Small intestine (tissue), 7 donors: ENCODE data around the gene FMO2. TPM values are rescaled to one million over a fixed set of nuclear protein-coding genes. Genes with fewer than 3 reads are reported as not detected.

Experiments
- DNase-seq, 2 donors: peaks; one replicate each; pipeline versions ENCODE4 v3.0.0 to v3.0.0-alpha.2; 2013
- FAIRE-seq: peaks from 2 replicates; lab custom pipeline; 2012; peaks lifted over from hg19 to GRCh38; lab: Jason Lieb, UNC
- H3K27ac ChIP-seq, 3 donors: one replicate each; pipeline ENCODE4 v1.5.1; 2013; ENCODE audit warnings: low read length in 2 of 3, mild to moderate bottlenecking in 2 of 3, control low read depth in 1 of 3, inconsistent platforms in 1 of 3, low read depth in 1 of 3, moderate library complexity in 1 of 3
- H3K27me3 ChIP-seq, 3 donors: one replicate each; pipeline ENCODE4 v1.6.1; 2013; ENCODE audit warnings: low read length in 3 of 3, inconsistent platforms in 1 of 3; ENCODE audit not compliant: control insufficient read depth in 3 of 3, insufficient read depth in 3 of 3
- H3K36me3 ChIP-seq, 3 donors: one replicate each; pipeline ENCODE4 v1.6.1; 2013; ENCODE audit warnings: low read length in 3 of 3, inconsistent platforms in 1 of 3, low read depth in 1 of 3, mild to moderate bottlenecking in 1 of 3, moderate library complexity in 1 of 3; ENCODE audit not compliant: control insufficient read depth in 3 of 3, insufficient read depth in 2 of 3
- H3K4me1 ChIP-seq, 3 donors: one replicate each; pipeline ENCODE4 v1.6.1; 2013; ENCODE audit warnings: low read length in 2 of 3, inconsistent platforms in 1 of 3, low read depth in 1 of 3, mild to moderate bottlenecking in 1 of 3, moderate library complexity in 1 of 3; ENCODE audit not compliant: control insufficient read depth in 3 of 3, insufficient read depth in 2 of 3
- H3K4me3 ChIP-seq, 3 donors: one replicate each; pipeline ENCODE4 v1.5.1; 2013; ENCODE audit warnings: low read length in 3 of 3, control low read depth in 1 of 3, inconsistent platforms in 1 of 3, low read depth in 1 of 3, mild to moderate bottlenecking in 1 of 3, moderate library complexity in 1 of 3
- H3K9me3 ChIP-seq, 2 donors: one replicate each; pipeline ENCODE4 v1.6.1; 2013; ENCODE audit warnings: low read depth in 1 of 2, low read length in 1 of 2; ENCODE audit not compliant: control insufficient read depth in 2 of 2, insufficient read depth in 1 of 2
- WGBS, 3 donors: extraction: QIAGEN DNeasy Blood & Tissue Kit; methylation state at CpG; one replicate each; pipeline ENCODE4 v1.1.7; 2013; 5-methylcytosine and 5-hydroxymethylcytosine counted together
- polyA plus RNA-seq, 4 donors: library from polyadenylated mRNA; stranded (reverse) in 3 of 4; unstranded in 1 of 4; fragments of 200-250 nt in 3 of 4; fragments of 120-200 nt in 1 of 4; gene quantifications; one replicate each; pipeline versions ENCODE4 v1.2.1 to v1.2.3, GENCODE V29; 2013
- donor health status: healthy with polysubstance abuse.
- donor health status: control.
- donor health status: control.
- donor health status: Bipolar disorder and iron deficiency.
- donor health status: healthy.

The FMO2 gene
- polyA plus RNA-seq, 4 donors = 0.06 to 1.6 (median 0.65) TPM

GRCh38 chr1:171160639-171161354 is 24.3 kb upstream of the FMO2 start:
- peak; percentile 76 to 82 for DNase-seq
- H3K9me3 ChIP-seq = peaks cover 0 to 4% of the 10 kb centered on the region in 2 donors
- H3K27ac ChIP-seq = peak overlapping the region; percentile 4 to 93 (median 65)
- H3K27me3 ChIP-seq = no peaks in the 10 kb centered on the region
- H3K36me3 ChIP-seq = no peaks in the 10 kb centered on the region
- peak; percentile 10 for FAIRE-seq
- whole genome bisulfite sequencing, 3 donors = 45 to 62% (median 62%) methylated on average over 4 of the region's 4 CpGs
- no peak overlapping the region for H3K4me3 ChIP-seq
- H3K4me1 ChIP-seq = peaks cover 0 to 44% (median 0%) of the 10 kb centered on the region in 3 donors

DNA sequence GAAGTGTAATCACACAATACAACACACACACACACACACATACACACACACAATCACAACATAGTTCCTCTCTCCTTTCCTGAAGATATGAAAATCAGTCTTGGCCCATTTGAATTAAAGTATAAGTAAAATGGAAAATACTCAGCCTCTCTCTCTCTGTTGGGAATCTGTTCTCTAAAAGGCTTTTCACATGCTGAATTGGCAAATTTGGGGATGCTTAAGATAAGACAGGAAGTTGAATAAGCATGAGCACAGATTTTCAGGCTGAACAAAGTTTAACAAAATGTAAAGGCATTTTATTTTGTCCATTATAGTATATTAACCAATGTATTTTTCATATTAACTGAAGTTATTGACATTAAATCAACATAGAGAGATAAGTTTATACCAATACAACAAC is 23.7 kb upstream of the FMO2 start:
- Histone ChIP-seq H3K27me3 (no peaks in the 10 kb centered on the region), H3K4me3 (no peak overlapping the region), H3K4me1 (peaks cover 0 to 44% (median 0%) of the 10 kb centered on the region in 3 donors), H3K36me3 (no peaks in the 10 kb centered on the region), H3K27ac (peak overlapping the region in 2 of 3 donors; percentile 65 to 93), H3K9me3 (peaks cover 0 to 4% of the 10 kb centered on the region in 2 donors)
- DNase-seq (no peak), FAIRE-seq (no peak)

- H3K4me1 ChIP-seq = peaks cover 0 to 5% (median 0%) of the 10 kb centered on the region in 3 donors
- no peak overlapping the region for H3K4me3 ChIP-seq
- H3K36me3 ChIP-seq = no peaks in the 10 kb centered on the region
- H3K9me3 ChIP-seq = peaks cover 0 to 6% of the 10 kb centered on the region in 2 donors
- DNase-seq (no peak), FAIRE-seq (no peak)
- 85 to 91% (median 90%) methylated on average over 2 of the region's 2 CpGs for WGBS, 3 donors
- H3K27ac ChIP-seq = no peak overlapping the region
- H3K27me3 ChIP-seq = no peaks in the 10 kb centered on the region
Observed at GRCh38 chr1:171166361-171166760, 18.7 kb upstream of the FMO2 start.

- Histone ChIP-seq H3K4me3 (no peak overlapping the region), H3K4me1 (no peaks in the 10 kb centered on the region), H3K9me3 (peaks cover 0 to 6% of the 10 kb centered on the region in 2 donors), H3K36me3 (no peaks in the 10 kb centered on the region), H3K27me3 (no peaks in the 10 kb centered on the region), H3K27ac (no peak overlapping the region)
- no peak for FAIRE-seq
- DNase-seq = no peak
- 91 to 96% (median 91%) methylated on average over 2 of the region's 2 CpGs for WGBS, 3 donors
Observed at GRCh38 chr1:171167785-171168184, 17.3 kb upstream of the FMO2 start.

DNA sequence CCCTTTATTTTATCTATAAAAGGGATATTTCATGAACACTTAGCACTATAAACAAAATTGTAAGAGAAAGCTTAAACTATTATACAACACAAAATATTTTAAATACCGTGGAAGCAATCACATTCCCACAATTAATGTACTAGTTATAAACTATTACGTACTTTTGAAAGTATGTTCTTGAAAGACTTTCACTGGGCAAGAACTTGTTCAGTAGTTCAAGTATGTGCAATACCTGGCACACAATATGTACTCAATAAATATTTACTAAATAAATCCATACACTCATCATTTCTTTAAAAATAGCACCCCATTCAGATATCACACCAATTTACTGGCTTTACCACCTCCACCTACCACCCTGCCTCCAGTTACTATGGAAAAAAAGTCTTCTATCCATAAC is 12.6 kb upstream of the FMO2 start:
- H3K9me3 ChIP-seq = peaks cover 0 to 6% of the 10 kb centered on the region in 2 donors
- H3K27me3 ChIP-seq = no peaks in the 10 kb centered on the region
- H3K4me3 ChIP-seq = no peak overlapping the region
- 69 to 92% (median 80%) methylated on average over 2 of the region's 2 CpGs for WGBS, 3 donors
- no peaks in the 10 kb centered on the region for H3K36me3 ChIP-seq
- no peaks in the 10 kb centered on the region for H3K4me1 ChIP-seq
- FAIRE-seq (no peak), DNase-seq (no peak)
- peak overlapping the region in 1 of 3 donors; percentile 6 for H3K27ac ChIP-seq

DNA sequence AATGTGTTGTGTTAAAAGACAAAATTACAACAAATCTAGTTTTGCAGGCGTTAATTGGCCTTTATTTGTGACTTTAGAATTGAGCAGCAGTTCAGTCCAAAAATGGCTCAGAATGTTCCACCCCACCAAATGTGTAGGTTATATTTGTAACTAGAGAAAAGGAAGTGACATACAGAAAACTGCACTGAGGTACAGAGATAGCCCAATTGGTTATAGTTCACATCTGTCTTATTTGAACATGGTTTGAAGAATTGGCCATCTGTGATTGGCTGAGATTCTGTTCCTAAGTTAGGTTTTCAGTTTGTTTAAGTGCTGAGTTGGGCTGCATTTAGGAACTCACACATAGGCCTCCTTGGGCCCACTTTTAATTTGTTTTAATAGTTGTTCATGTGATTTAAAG is 12.0 kb upstream of the FMO2 start:
- H3K27ac ChIP-seq = no peak overlapping the region
- H3K4me3 ChIP-seq = no peak overlapping the region
- no peaks in the 10 kb centered on the region for H3K4me1 ChIP-seq
- no peaks in the 10 kb centered on the region for H3K36me3 ChIP-seq
- no peaks in the 10 kb centered on the region for H3K27me3 ChIP-seq
- FAIRE-seq = no peak
- 76 to 92% (median 77%) methylated on average over 1 of the region's 1 CpG for WGBS, 3 donors
- H3K9me3 ChIP-seq = peaks cover 0 to 6% of the 10 kb centered on the region in 2 donors
- DNase-seq = no peak

- no peaks in the 10 kb centered on the region for H3K4me1 ChIP-seq
- WGBS, 3 donors = 76 to 92% (median 87%) methylated on average over 1 of the region's 1 CpG
- no peak overlapping the region for H3K4me3 ChIP-seq
- no peaks in the 10 kb centered on the region for H3K9me3 ChIP-seq
- H3K36me3 ChIP-seq = no peaks in the 10 kb centered on the region
- no peak overlapping the region for H3K27ac ChIP-seq
- DNase-seq (no peak), FAIRE-seq (no peak)
- H3K27me3 ChIP-seq = no peaks in the 10 kb centered on the region
Observed at GRCh38 chr1:171174560-171175294, 10.4 kb upstream of the FMO2 start.

- no peaks in the 10 kb centered on the region for H3K4me1 ChIP-seq
- no peak for FAIRE-seq
- 86 to 89% (median 87%) methylated on average over 4 of the region's 4 CpGs for WGBS, 3 donors
Observed at GRCh38 chr1:171177261-171177660, 7.8 kb upstream of the FMO2 start.

More at GRCh38 chr1:171177261-171177660, 7.8 kb upstream of the FMO2 start:
- no peak overlapping the region for H3K27ac ChIP-seq
- no peak overlapping the region for H3K4me3 ChIP-seq
- DNase-seq = no peak
- H3K27me3 ChIP-seq = no peaks in the 10 kb centered on the region
- H3K36me3 ChIP-seq = no peaks in the 10 kb centered on the region
- H3K9me3 ChIP-seq = no peaks in the 10 kb centered on the region
